IMR-90 (cell line): ENCODE measurements around the gene SEPTIN5.

Experiments
- POLR2A ChIP-seq: IDR thresholded peaks from 2 replicates; pipeline ENCODE4 v1.6.1; 2012; ENCODE audit warnings: mild to moderate bottlenecking, low read depth, low read length
- RAD21 ChIP-seq: IDR thresholded peaks from 2 replicates; pipeline ENCODE4 v1.6.1; 2012; ENCODE audit warnings: low read length, improper control_type of control experiment
- TF ChIP-seq, protein P1 (sequence below): conservative IDR thresholded peaks from 2 replicates; pipeline ENCODE4 v1.5.1; 2012; ENCODE audit warnings: mild to moderate bottlenecking, low read depth, low read length, improper control_type of control experiment
- TF ChIP-seq, protein P2 (sequence below): fragments of 150-350 bp; IDR thresholded peaks from 2 replicates; pipeline ENCODE4 v1.6.1; 2017; ENCODE audit warnings: mild to moderate bottlenecking, antibody characterized with exemption, low read length, low read depth

DNA sequence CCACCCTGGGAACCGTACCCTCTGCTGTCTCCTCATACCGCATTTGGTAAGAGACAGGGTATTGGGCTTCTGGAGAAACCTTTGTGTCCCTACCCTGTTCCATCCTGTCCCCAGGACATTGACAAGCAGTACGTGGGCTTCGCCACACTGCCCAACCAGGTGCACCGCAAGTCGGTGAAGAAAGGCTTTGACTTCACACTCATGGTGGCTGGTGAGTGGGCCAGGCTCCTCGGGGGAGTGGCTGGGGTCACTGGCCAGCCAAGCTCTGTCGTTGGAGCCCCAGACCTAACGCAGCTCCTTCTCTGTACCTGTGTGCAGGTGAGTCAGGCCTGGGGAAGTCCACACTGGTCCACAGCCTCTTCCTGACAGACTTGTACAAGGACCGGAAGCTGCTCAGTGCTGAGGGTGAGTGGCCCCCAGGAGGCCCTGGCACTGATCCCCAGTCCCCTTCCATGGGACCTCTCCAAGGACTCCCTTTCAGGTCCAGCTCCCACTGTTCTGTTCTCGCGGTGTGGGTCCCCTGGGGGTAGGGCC, 5.3 kb downstream of the SEPTIN5 start:
- TF ChIP-seq, protein P1, sequence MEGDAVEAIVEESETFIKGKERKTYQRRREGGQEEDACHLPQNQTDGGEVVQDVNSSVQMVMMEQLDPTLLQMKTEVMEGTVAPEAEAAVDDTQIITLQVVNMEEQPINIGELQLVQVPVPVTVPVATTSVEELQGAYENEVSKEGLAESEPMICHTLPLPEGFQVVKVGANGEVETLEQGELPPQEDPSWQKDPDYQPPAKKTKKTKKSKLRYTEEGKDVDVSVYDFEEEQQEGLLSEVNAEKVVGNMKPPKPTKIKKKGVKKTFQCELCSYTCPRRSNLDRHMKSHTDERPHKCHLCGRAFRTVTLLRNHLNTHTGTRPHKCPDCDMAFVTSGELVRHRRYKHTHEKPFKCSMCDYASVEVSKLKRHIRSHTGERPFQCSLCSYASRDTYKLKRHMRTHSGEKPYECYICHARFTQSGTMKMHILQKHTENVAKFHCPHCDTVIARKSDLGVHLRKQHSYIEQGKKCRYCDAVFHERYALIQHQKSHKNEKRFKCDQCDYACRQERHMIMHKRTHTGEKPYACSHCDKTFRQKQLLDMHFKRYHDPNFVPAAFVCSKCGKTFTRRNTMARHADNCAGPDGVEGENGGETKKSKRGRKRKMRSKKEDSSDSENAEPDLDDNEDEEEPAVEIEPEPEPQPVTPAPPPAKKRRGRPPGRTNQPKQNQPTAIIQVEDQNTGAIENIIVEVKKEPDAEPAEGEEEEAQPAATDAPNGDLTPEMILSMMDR = no peak
- TF ChIP-seq POLR2A = no peak
- TF ChIP-seq, protein P2, sequence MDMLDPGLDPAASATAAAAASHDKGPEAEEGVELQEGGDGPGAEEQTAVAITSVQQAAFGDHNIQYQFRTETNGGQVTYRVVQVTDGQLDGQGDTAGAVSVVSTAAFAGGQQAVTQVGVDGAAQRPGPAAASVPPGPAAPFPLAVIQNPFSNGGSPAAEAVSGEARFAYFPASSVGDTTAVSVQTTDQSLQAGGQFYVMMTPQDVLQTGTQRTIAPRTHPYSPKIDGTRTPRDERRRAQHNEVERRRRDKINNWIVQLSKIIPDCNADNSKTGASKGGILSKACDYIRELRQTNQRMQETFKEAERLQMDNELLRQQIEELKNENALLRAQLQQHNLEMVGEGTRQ = no peak
- no peak for TF ChIP-seq RAD21
